ENCODE data around the gene CPNE4. TPM values are rescaled to one million over a fixed set of nuclear protein-coding genes. Genes with fewer than 3 reads are reported as not detected.
A peak's percentile ranks its signal among the peaks of the same experiment; 100 is the strongest.
"Not testable (repeated sequence)": the region's sequence is repeated elsewhere in the genome, so short reads cannot be mapped to it uniquely, and the experiment has no call there.

The CPNE4 gene
- total and polyA plus RNA-seq, 4 donors, result 3.2 to 22.8 (median 16.7) TPM

DNA sequence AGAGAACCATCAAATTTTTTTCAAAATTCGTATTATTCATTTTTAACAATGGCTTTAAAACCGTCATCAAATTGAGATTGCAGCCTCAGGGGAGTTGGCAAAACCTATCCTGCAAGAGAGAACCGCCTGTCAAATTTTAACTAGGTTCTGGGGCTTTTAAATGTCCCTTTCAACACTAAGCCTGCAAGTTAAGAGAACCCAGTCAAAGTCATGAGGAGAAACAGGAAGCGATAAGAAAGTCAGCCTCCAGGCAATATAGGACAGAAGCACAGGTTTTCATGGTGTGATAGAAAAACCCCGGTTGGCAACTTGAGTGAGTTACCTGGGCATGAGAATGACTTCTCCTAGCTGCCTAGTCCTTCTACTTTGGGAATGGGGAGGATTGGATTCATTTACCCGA is 59.8 kb downstream of the CPNE4 start:
- H3K27me3 ChIP-seq (ENCODE audit: control insufficient read depth, insufficient read depth, low read length), result peaks cover 3% of the 10 kb centered on the region
- DNase-seq (ENCODE audit: low read depth in 4 of 6, low spot score in 6 of 6), result no peak
- WGBS (ENCODE audit: insufficient coverage), result 85% methylated on average over 6 of the region's 6 CpGs
- no peaks in the 10 kb centered on the region for H3K36me3 ChIP-seq (ENCODE audit: control insufficient read depth, insufficient read depth, low read length)
- H3K4me1 ChIP-seq (ENCODE audit: control insufficient read depth, insufficient read depth, low read length), result peaks cover 3% of the 10 kb centered on the region
- peaks cover 2% of the 10 kb centered on the region for H3K9me3 ChIP-seq (ENCODE audit: control insufficient read depth, insufficient read depth, low read length)
- no peak overlapping the region for H3K27ac ChIP-seq (ENCODE audit: low read depth, low read length)
- no peak overlapping the region for H3K4me3 ChIP-seq (ENCODE audit: low read depth, low read length)

DNA sequence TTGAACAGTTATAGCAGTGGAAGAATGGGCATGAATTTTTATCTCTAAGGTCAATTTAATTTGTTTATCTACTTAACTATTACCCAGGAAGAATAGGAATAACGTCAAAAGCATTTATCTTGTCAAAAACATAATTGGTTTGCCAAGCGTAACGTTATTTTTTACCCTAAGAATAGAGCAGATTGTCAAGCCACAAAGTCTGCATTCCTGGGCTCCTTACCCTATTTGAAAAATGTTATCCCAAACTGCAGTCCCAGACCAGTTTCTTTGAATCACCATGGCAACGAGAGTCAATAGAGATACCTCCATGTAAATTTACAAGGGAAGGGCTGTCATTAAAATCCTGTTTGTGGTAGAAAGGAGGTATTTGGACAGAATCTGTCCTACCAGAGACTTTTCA is 61.1 kb downstream of the CPNE4 start:
- DNase-seq (ENCODE audit: low read depth in 4 of 6, low spot score in 6 of 6), result peak in 3 of 6 donors; percentile 26 to 70 (median 51)
- H3K4me3 ChIP-seq (ENCODE audit: low read depth, low read length), result no peak overlapping the region
- WGBS (ENCODE audit: insufficient coverage), result 7% methylated on average over 3 of the region's 4 CpGs
- H3K27me3 ChIP-seq (ENCODE audit: control insufficient read depth, insufficient read depth, low read length), result peaks cover 3% of the 10 kb centered on the region
- H3K27ac ChIP-seq (ENCODE audit: low read depth, low read length), result no peak overlapping the region
- peaks cover 3% of the 10 kb centered on the region for H3K4me1 ChIP-seq (ENCODE audit: control insufficient read depth, insufficient read depth, low read length)
- H3K9me3 ChIP-seq (ENCODE audit: control insufficient read depth, insufficient read depth, low read length), result no peaks in the 10 kb centered on the region
- no peaks in the 10 kb centered on the region for H3K36me3 ChIP-seq (ENCODE audit: control insufficient read depth, insufficient read depth, low read length)

DNA sequence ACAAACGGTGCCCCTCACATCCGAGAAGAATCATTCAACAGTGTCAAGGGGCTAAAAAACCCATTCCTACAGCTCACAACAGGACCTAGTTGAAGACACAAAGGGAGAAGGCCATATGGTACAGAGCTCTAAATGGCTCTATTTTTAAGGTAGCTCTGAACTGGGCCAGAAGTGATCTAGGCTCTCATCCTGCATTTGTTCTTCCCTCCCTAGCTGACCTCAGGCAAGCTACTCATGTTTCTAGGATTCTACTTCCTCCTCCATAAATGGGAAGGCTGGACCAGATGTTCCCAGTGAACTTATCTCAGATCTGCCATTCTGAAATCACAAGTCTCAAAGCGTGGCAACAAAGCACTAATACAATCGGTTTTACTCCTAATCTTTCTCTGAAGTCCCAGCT is 62.3 kb downstream of the CPNE4 start:
- Histone ChIP-seq H3K27ac (ENCODE audit: low read depth, low read length) (peak overlapping the region; percentile 15), H3K4me1 (ENCODE audit: control insufficient read depth, insufficient read depth, low read length) (peaks cover 3% of the 10 kb centered on the region), H3K4me3 (ENCODE audit: low read depth, low read length) (no peak overlapping the region), H3K36me3 (ENCODE audit: control insufficient read depth, insufficient read depth, low read length) (no peaks in the 10 kb centered on the region), H3K9me3 (ENCODE audit: control insufficient read depth, insufficient read depth, low read length) (no peaks in the 10 kb centered on the region), H3K27me3 (ENCODE audit: control insufficient read depth, insufficient read depth, low read length) (peaks cover 3% of the 10 kb centered on the region)
- WGBS (ENCODE audit: insufficient coverage), result 40% methylated on average over 1 of the region's 4 CpGs
- no peak for DNase-seq (ENCODE audit: low read depth in 4 of 6, low spot score in 6 of 6)

DNA sequence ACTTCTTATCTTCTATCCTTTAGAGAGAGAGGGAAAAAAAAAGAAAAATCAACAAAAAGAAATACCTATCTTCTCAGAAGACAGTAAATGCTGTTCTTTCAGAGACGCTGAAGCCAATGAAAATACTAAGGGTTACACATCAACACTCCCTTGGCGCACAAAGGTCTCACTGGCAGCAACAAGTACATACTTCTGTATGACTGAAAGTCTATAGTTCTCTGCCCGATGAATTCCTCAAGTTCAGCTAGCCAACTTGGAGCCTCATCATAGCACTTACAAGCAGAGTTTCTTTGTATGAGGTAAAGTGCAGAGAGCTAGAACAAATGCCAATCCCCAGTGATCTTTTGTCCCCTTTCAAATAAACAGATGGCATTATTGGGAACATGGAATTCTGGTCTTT is 62.7 kb downstream of the CPNE4 start:
- H3K4me1 ChIP-seq (ENCODE audit: control insufficient read depth, insufficient read depth, low read length), result peaks cover 3% of the 10 kb centered on the region
- no peaks in the 10 kb centered on the region for H3K36me3 ChIP-seq (ENCODE audit: control insufficient read depth, insufficient read depth, low read length)
- peak overlapping the region; percentile 15 for H3K27ac ChIP-seq (ENCODE audit: low read depth, low read length)
- WGBS (ENCODE audit: insufficient coverage), result 42% methylated on average over 2 of the region's 3 CpGs
- no peaks in the 10 kb centered on the region for H3K9me3 ChIP-seq (ENCODE audit: control insufficient read depth, insufficient read depth, low read length)
- peaks cover 3% of the 10 kb centered on the region for H3K27me3 ChIP-seq (ENCODE audit: control insufficient read depth, insufficient read depth, low read length)
- peak in 1 of 6 donors; percentile 40 for DNase-seq (ENCODE audit: low read depth in 4 of 6, low spot score in 6 of 6)
- no peak overlapping the region for H3K4me3 ChIP-seq (ENCODE audit: low read depth, low read length)

DNA sequence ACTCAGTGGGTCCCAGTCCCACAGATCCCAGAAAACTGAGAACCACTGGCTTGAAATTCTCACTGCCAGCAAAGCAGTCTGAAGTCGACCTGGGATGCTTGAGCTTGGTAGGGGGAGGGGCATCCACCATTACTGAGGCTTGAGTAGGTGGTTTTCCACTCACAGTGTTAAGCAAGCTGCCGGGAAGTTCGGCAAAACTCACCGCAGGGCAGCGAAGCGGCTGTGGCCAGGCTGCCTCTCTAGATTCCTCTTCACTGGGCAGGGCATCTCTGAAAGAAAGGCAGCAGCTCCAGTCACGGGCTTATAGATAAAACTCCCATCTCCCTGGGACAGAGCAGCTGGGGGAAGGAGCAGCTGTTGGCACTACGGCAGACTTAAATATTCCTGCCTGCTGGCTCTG is 71.4 kb downstream of the CPNE4 start:
- not testable (repeated sequence) for H3K4me1 ChIP-seq (ENCODE audit: control insufficient read depth, insufficient read depth, low read length); H3K9me3 ChIP-seq (ENCODE audit: control insufficient read depth, insufficient read depth, low read length); DNase-seq (ENCODE audit: low read depth in 4 of 6, low spot score in 6 of 6); H3K36me3 ChIP-seq (ENCODE audit: control insufficient read depth, insufficient read depth, low read length); H3K4me3 ChIP-seq (ENCODE audit: low read depth, low read length); H3K27ac ChIP-seq (ENCODE audit: low read depth, low read length); H3K27me3 ChIP-seq (ENCODE audit: control insufficient read depth, insufficient read depth, low read length)
- 49% methylated on average over 7 of the region's 8 CpGs for WGBS (ENCODE audit: insufficient coverage)

DNA sequence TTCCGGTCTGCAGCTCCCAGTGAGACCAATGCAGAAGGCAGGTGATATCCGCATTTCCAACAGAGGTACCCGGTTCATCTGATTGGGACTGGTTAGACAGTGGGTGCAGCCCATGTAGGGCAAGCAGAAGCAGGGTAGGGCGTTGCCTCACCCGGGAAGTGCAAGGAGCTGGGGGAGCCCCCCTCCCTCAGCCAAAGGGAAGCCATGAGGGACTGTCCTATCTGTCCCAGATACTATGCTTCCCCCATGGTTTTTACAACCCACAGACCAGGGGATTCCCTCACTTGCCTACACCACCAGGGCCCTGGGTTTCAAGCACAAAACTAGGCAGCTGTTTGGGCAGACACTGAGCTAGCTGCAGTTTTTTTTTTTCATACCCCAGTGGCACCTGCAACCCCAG is 71.8 kb downstream of the CPNE4 start:
- DNase-seq (ENCODE audit: low read depth in 4 of 6, low spot score in 6 of 6), result no peak
- Histone ChIP-seq H3K9me3 (ENCODE audit: control insufficient read depth, insufficient read depth, low read length) (no peaks in the 10 kb centered on the region), H3K36me3 (ENCODE audit: control insufficient read depth, insufficient read depth, low read length) (no peaks in the 10 kb centered on the region), H3K4me3 (ENCODE audit: low read depth, low read length) (no peak overlapping the region), H3K4me1 (ENCODE audit: control insufficient read depth, insufficient read depth, low read length) (no peaks in the 10 kb centered on the region), H3K27me3 (ENCODE audit: control insufficient read depth, insufficient read depth, low read length) (no peaks in the 10 kb centered on the region), H3K27ac (ENCODE audit: low read depth, low read length) (no peak overlapping the region)
- 84% methylated on average over 5 of the region's 5 CpGs for WGBS (ENCODE audit: insufficient coverage)

DNA sequence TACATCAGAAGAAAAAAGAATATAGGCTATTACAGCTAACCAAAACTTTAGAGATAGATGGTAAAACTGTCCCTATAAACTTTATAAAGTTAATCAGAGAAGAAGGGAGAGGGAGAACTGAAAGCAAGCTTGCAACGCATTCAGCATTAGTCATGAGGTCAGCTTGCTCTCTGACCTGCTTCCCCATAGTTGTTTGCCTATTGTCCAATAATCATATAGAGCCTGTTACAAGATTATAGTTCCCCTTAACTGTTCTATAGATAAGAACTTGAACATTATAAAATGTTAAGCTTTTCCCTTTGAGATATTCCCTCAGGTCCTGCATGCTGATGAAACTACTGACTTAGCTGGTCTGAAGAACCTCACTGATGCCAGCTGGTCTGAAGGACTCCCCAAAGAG is 74.5 kb downstream of the CPNE4 start:
- DNase-seq (ENCODE audit: low read depth in 4 of 6, low spot score in 6 of 6), result no peak
- Histone ChIP-seq H3K27ac (ENCODE audit: low read depth, low read length) (no peak overlapping the region), H3K4me1 (ENCODE audit: control insufficient read depth, insufficient read depth, low read length) (no peaks in the 10 kb centered on the region), H3K4me3 (ENCODE audit: low read depth, low read length) (no peak overlapping the region), H3K27me3 (ENCODE audit: control insufficient read depth, insufficient read depth, low read length) (no peaks in the 10 kb centered on the region), H3K36me3 (ENCODE audit: control insufficient read depth, insufficient read depth, low read length) (no peaks in the 10 kb centered on the region), H3K9me3 (ENCODE audit: control insufficient read depth, insufficient read depth, low read length) (no peaks in the 10 kb centered on the region)
- WGBS (ENCODE audit: insufficient coverage), result no CpG with 5 or more reads among the region's 1 CpG

DNA sequence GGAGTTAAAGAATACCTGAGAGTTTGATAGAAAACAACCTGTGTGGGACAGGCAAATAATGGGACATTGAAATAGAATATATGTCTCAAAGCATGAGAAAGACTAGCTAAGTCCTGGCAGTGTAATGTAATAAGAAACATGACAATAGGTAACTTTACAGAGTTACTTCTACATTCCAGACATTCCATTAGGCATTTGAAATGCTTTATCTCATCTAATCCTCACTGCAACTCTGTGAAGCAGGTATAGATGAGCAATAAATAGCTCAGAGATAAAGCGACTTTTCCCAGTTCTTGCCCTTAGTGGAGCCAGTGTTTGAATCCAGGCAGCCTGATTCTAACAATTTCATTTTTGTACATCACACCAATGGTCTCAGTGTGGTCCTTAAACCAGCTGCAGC is 76.8 kb downstream of the CPNE4 start:
- no peaks in the 10 kb centered on the region for H3K36me3 ChIP-seq (ENCODE audit: control insufficient read depth, insufficient read depth, low read length)
- WGBS (ENCODE audit: insufficient coverage), result 83% methylated on average over 1 of the region's 1 CpG

DNA sequence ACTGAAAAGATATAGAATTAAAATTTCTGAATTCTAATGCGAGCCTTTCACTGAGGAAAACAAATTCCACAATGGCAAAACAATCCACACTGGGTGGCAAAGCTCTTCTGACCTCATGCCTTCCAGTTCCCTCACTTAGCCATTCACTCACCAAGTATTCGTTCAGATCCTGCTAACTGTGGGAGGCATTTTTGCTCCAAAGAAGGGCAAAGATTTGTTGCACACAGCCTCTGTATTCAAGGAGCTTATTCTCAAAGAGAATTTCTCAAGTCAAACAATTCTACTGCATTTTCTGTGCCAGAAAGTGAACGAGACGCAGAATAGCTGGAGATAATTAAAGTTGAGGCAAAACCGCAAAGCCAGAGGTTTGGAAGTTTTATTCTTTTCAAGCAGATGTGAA is 77.3 kb downstream of the CPNE4 start:
- Histone ChIP-seq H3K4me1 (ENCODE audit: control insufficient read depth, insufficient read depth, low read length) (no peaks in the 10 kb centered on the region), H3K9me3 (ENCODE audit: control insufficient read depth, insufficient read depth, low read length) (no peaks in the 10 kb centered on the region), H3K27me3 (ENCODE audit: control insufficient read depth, insufficient read depth, low read length) (no peaks in the 10 kb centered on the region), H3K4me3 (ENCODE audit: low read depth, low read length) (no peak overlapping the region), H3K36me3 (ENCODE audit: control insufficient read depth, insufficient read depth, low read length) (no peaks in the 10 kb centered on the region), H3K27ac (ENCODE audit: low read depth, low read length) (no peak overlapping the region)
- DNase-seq (ENCODE audit: low read depth in 4 of 6, low spot score in 6 of 6), result no peak
- WGBS (ENCODE audit: insufficient coverage), result 49% methylated on average over 3 of the region's 5 CpGs

More for the DNA sequence above, 76.8 kb downstream of the CPNE4 start:
- no peak overlapping the region for H3K27ac ChIP-seq (ENCODE audit: low read depth, low read length)
- H3K4me1 ChIP-seq (ENCODE audit: control insufficient read depth, insufficient read depth, low read length), result no peaks in the 10 kb centered on the region
- no peaks in the 10 kb centered on the region for H3K27me3 ChIP-seq (ENCODE audit: control insufficient read depth, insufficient read depth, low read length)
- no peak overlapping the region for H3K4me3 ChIP-seq (ENCODE audit: low read depth, low read length)
- no peak for DNase-seq (ENCODE audit: low read depth in 4 of 6, low spot score in 6 of 6)
- no peaks in the 10 kb centered on the region for H3K9me3 ChIP-seq (ENCODE audit: control insufficient read depth, insufficient read depth, low read length)

DNA sequence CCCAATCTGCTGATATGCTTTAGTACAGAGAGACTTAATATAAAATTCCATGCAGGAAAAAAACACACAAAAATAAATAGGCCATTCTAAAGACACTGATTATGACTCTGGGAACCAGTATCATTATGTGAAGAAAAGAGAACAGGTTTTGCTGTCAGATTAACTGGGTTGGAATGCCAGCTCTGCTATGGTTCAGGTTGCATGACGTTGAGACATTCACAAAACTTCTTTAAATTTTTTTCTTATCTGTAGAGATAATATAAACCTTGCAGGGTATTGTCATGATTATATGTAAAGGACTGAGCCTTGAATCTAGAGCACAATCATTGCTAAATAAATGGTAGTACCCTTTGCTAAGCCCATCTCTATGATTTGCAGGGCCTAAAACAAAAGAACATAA is 86.0 kb downstream of the CPNE4 start:
- no peak for DNase-seq (ENCODE audit: low read depth in 4 of 6, low spot score in 6 of 6)
- Histone ChIP-seq H3K4me1 (ENCODE audit: control insufficient read depth, insufficient read depth, low read length) (no peaks in the 10 kb centered on the region), H3K36me3 (ENCODE audit: control insufficient read depth, insufficient read depth, low read length) (no peaks in the 10 kb centered on the region), H3K27ac (ENCODE audit: low read depth, low read length) (no peak overlapping the region), H3K27me3 (ENCODE audit: control insufficient read depth, insufficient read depth, low read length) (no peaks in the 10 kb centered on the region), H3K4me3 (ENCODE audit: low read depth, low read length) (no peak overlapping the region), H3K9me3 (ENCODE audit: control insufficient read depth, insufficient read depth, low read length) (no peaks in the 10 kb centered on the region)
- no CpG with 5 or more reads among the region's 1 CpG for WGBS (ENCODE audit: insufficient coverage)

All from spinal cord (tissue), 10 donors.